ENCODE measurements around the gene MTREX. TPM values are rescaled to one million over a fixed set of nuclear protein-coding genes. Genes with fewer than 3 reads are reported as not detected.
A peak's percentile ranks its signal among the peaks of the same experiment; 100 is the strongest.

The MTREX gene
- total RNA-seq, 1 experiment from 2014 or later = 123 TPM

GRCh38 chr5:55456216-55456895, 148.6 kb downstream of the MTREX start:
- no peak for DNase-seq
- Mint-ChIP-seq H3K4me1 (peaks cover 35 to 40% of the 10 kb centered on the region in 2 experiments), H3K9me3 (no peaks in the 10 kb centered on the region), H3K27ac (peak overlapping the region in 1 of 3 experiments; percentile 51; a peak in 1 of 7 replicates), H3K27me3 (ENCODE audit: low read depth) (no peaks in the 10 kb centered on the region), H3K4me3 (no peak overlapping the region), H3K36me3 (ENCODE audit: insufficient read depth in 1 of 3, low read depth in 3 of 3) (peaks cover 5 to 27% (median 20%) of the 10 kb centered on the region in 3 experiments; a peak in 4 of 7 replicates)
- Histone ChIP-seq H3T11ph (ENCODE audit: low read length) (no peak overlapping the region), H3K27me3 (ENCODE audit: insufficient read depth, low read length) (no peaks in the 10 kb centered on the region), H2AK5ac (ENCODE audit: insufficient read length, low read length) (no peak overlapping the region), H3K79me1 (ENCODE audit: insufficient read depth, low read depth, low read length, poor library complexity, severe bottlenecking) (no peaks in the 10 kb centered on the region), H3K27ac (ENCODE audit: insufficient read length, low read depth, low read length) (no peak overlapping the region), H3K4ac (ENCODE audit: low read depth, low read length) (no peak overlapping the region), H3K56ac (ENCODE audit: insufficient read length, low read depth, low read length) (no peak overlapping the region), H3K14ac (ENCODE audit: insufficient read depth, low read length) (no peak overlapping the region), H4K8ac (replicated peaks; ENCODE audit: insufficient read length, low read depth, low read length) (no peak overlapping the region), H4K91ac (ENCODE audit: insufficient read length, low read depth, low read length) (no peak overlapping the region), H2BK120ac (ENCODE audit: low read depth, low read length, poor library complexity, severe bottlenecking) (no peak overlapping the region), H2BK15ac (ENCODE audit: low read depth, low read length) (no peak overlapping the region), H3K79me2 (ENCODE audit: insufficient read depth, low read length) (no peaks in the 10 kb centered on the region), H3K4me1 (ENCODE audit: insufficient read depth, low read length) (peaks cover 8% of the 10 kb centered on the region; the same call in 1 of the 2 replicates), H3K23me2 (ENCODE audit: insufficient read length, low read depth, low read length, poor library complexity, severe bottlenecking) (no peaks in the 10 kb centered on the region), H2BK5ac (ENCODE audit: insufficient read length, low read length) (no peak overlapping the region), H4K20me1 (ENCODE audit: control insufficient read depth, insufficient read depth, insufficient read length) (no peaks in the 10 kb centered on the region), H3K23ac (ENCODE audit: insufficient read length, low read depth, low read length) (no peak overlapping the region), H3K9ac (ENCODE audit: extremely low read depth, insufficient read length, low read length) (no peak overlapping the region), H3K4me2 (ENCODE audit: insufficient read depth, insufficient read length, low read length) (no peak overlapping the region), H3K9me3 (ENCODE audit: control insufficient read depth, low read depth, low read length) (no peaks in the 10 kb centered on the region), H4K5ac (ENCODE audit: insufficient read length, low read depth, low read length) (no peak overlapping the region), H2BK12ac (ENCODE audit: insufficient read length, low read depth, low read length) (no peak overlapping the region), H2BK20ac (ENCODE audit: low read depth, low read length, poor library complexity, severe bottlenecking) (no peak overlapping the region), H3K18ac (ENCODE audit: insufficient read length, low read depth, low read length) (no peak overlapping the region), H2AFZ (ENCODE audit: low read length) (no peak overlapping the region)
- TF ChIP-seq CTCF (conservative IDR thresholded peaks at IDR 0.05) = no peak
- WGBS (ENCODE audit: extremely low coverage, insufficient read length, low lambda C conversion rate) = no CpG with 5 or more reads among the region's 3 CpGs
